Ascending aorta (tissue), 2 donors: ENCODE data around the gene NANOGP8. TPM values are rescaled to one million over a fixed set of nuclear protein-coding genes. Genes with fewer than 3 reads are reported as not detected.
"Not testable (repeated sequence)": the region's sequence is repeated elsewhere in the genome, so short reads cannot be mapped to it uniquely, and the experiment has no call there.

Experiments used
- DNase-seq, 2 donors: peaks; one replicate each; pipeline ENCODE4 v3.0.0-alpha.2; 2019; ENCODE audit warnings: low spot score in 2 of 2
- H3K27ac ChIP-seq, 2 donors: fragments of 200-600 bp; sonication (generic); one replicate each; pipeline ENCODE4 v1.5.1; 2016 to 2017; ENCODE audit warnings: mild to moderate bottlenecking in 1 of 2
- H3K27me3 ChIP-seq: fragments of 200-600 bp; sonication (generic); one replicate; pipeline ENCODE4 v1.5.1; 2017
- H3K36me3 ChIP-seq, 2 donors: fragments of 200-600 bp; sonication (generic); one replicate each; pipeline ENCODE4 v1.5.1; 2016
- H3K4me1 ChIP-seq, 2 donors: fragments of 200-600 bp; sonication (generic); one replicate each; pipeline ENCODE4 v1.5.1; 2016 to 2017; ENCODE audit warnings: mild to moderate bottlenecking in 1 of 2
- H3K4me3 ChIP-seq, 2 donors: fragments of 200-600 bp; sonication (generic); one replicate each; pipeline ENCODE4 v1.5.1; 2016 to 2017; ENCODE audit warnings: mild to moderate bottlenecking in 1 of 2
- H3K9me3 ChIP-seq, 2 donors: fragments of 200-600 bp; sonication (generic); one replicate each; pipeline ENCODE4 v1.5.1; 2016
- intact Hi-C: fragments of 100-400 bp; cut with DNase I; formaldehyde crosslinking; loops from one replicate; pipeline ENCODE4 v1.15.1; 2023
- total RNA-seq: library from RNA; depleted of rRNA; stranded (reverse); fragments of >200 nt; gene quantifications from one replicate; pipeline ENCODE4 v1.1.0, GENCODE V29; 2016
- TF ChIP-seq, protein P1 (sequence below), 3 experiments: fragments of 200-600 bp in 2 of 3; fragments of 450-650 bp in 1 of 3; sonication (generic) in 2 of 3; IDR thresholded peaks; one replicate each; pipeline ENCODE4 v1.5.1; 2016 to 2019; ENCODE audit warnings: antibody characterized with exemption in 3 of 3, mild to moderate bottlenecking in 1 of 3, moderate library complexity in 1 of 3

NANOGP8 gene
- total RNA-seq, 1 donor from 2014 or later: not detected

- TF ChIP-seq, protein P1, sequence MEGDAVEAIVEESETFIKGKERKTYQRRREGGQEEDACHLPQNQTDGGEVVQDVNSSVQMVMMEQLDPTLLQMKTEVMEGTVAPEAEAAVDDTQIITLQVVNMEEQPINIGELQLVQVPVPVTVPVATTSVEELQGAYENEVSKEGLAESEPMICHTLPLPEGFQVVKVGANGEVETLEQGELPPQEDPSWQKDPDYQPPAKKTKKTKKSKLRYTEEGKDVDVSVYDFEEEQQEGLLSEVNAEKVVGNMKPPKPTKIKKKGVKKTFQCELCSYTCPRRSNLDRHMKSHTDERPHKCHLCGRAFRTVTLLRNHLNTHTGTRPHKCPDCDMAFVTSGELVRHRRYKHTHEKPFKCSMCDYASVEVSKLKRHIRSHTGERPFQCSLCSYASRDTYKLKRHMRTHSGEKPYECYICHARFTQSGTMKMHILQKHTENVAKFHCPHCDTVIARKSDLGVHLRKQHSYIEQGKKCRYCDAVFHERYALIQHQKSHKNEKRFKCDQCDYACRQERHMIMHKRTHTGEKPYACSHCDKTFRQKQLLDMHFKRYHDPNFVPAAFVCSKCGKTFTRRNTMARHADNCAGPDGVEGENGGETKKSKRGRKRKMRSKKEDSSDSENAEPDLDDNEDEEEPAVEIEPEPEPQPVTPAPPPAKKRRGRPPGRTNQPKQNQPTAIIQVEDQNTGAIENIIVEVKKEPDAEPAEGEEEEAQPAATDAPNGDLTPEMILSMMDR (IDR thresholded peaks at IDR 0.05): no peak
- no peak for DNase-seq
- Histone ChIP-seq H3K4me3 (no peak overlapping the region), H3K27me3 (no peaks in the 10 kb centered on the region), H3K9me3 (no peaks in the 10 kb centered on the region), H3K4me1 (no peaks in the 10 kb centered on the region), H3K36me3 (no peaks in the 10 kb centered on the region), H3K27ac (no peak overlapping the region)
- intact Hi-C loops: no loop called here
These were observed 7.2 kb upstream of the NANOGP8 start for GRCh38 chr15:35092311-35092710.

- intact Hi-C loops: no loop called here
- Histone ChIP-seq H3K27me3 (no peaks in the 10 kb centered on the region), H3K36me3 (no peaks in the 10 kb centered on the region), H3K4me3 (no peak overlapping the region), H3K9me3 (no peaks in the 10 kb centered on the region), H3K4me1 (no peaks in the 10 kb centered on the region), H3K27ac (no peak overlapping the region)
- DNase-seq: no peak
- TF ChIP-seq, protein P1 (IDR thresholded peaks at IDR 0.05): no peak
These were observed 5.2 kb upstream of the NANOGP8 start for GRCh38 chr15:35090104-35090807.

DNA sequence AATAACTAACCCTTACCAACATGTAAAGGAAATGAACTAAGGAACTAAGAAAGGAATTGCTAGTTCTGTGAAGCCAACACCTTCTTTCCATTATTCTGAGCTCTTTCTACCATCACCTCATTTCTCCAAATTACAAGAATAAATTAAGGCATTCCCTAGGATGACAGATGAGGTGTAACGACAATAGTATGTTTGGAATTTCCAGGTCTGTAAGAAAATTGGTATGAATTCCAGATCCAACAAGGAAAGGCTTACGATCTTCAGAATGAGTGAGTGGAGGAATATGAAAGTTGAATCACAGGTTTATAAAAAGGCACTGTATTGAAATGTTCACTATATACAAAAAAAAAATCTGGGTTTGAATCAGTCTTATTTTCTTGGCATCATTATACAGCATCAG lies 4.5 kb upstream of the NANOGP8 start:
- Histone ChIP-seq H3K36me3 (no peaks in the 10 kb centered on the region), H3K9me3 (no peaks in the 10 kb centered on the region), H3K27ac (no peak overlapping the region), H3K4me3 (no peak overlapping the region), H3K4me1 (no peaks in the 10 kb centered on the region), H3K27me3 (no peaks in the 10 kb centered on the region)
- DNase-seq: no peak
- TF ChIP-seq, protein P1 (IDR thresholded peaks at IDR 0.05): no peak
- intact Hi-C loops: no loop called here

GRCh38 chr15:35088329-35088728 lies 3.2 kb upstream of the NANOGP8 start:
- Histone ChIP-seq H3K36me3 (no peaks in the 10 kb centered on the region), H3K9me3 (no peaks in the 10 kb centered on the region), H3K4me3 (no peak overlapping the region), H3K27ac (no peak overlapping the region), H3K27me3 (no peaks in the 10 kb centered on the region), H3K4me1 (no peaks in the 10 kb centered on the region)
- intact Hi-C loops: no loop called here
- no peak for DNase-seq
- TF ChIP-seq, protein P1 (IDR thresholded peaks at IDR 0.05): no peak

DNA sequence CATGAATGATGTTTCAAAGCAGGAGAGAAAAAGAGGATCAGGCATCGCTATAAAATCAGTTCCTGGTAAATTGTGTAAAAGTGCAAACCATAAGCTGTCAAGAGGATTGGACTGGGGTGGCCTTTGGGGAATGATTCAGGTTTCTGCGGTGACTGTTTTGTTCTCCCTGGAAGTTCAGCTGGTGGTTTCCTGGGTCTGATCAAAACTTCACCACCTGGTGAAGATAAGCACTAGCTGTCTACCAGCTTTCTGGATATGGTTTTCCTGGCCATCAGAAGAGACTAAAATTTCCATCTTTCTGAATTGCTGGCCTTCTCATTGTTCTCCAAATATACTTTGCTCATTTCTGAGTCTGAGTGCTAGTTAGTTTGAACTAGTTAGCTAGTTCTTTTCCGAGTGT lies 2.7 kb upstream of the NANOGP8 start:
- TF ChIP-seq, protein P1 (IDR thresholded peaks at IDR 0.05): no peak
- H3K27ac ChIP-seq: no peak overlapping the region
- intact Hi-C loops: no loop called here
- no peak for DNase-seq
- no peaks in the 10 kb centered on the region for H3K4me1 ChIP-seq
- H3K4me3 ChIP-seq: no peak overlapping the region
- H3K36me3 ChIP-seq: no peaks in the 10 kb centered on the region
- no peaks in the 10 kb centered on the region for H3K27me3 ChIP-seq
- no peaks in the 10 kb centered on the region for H3K9me3 ChIP-seq

DNA sequence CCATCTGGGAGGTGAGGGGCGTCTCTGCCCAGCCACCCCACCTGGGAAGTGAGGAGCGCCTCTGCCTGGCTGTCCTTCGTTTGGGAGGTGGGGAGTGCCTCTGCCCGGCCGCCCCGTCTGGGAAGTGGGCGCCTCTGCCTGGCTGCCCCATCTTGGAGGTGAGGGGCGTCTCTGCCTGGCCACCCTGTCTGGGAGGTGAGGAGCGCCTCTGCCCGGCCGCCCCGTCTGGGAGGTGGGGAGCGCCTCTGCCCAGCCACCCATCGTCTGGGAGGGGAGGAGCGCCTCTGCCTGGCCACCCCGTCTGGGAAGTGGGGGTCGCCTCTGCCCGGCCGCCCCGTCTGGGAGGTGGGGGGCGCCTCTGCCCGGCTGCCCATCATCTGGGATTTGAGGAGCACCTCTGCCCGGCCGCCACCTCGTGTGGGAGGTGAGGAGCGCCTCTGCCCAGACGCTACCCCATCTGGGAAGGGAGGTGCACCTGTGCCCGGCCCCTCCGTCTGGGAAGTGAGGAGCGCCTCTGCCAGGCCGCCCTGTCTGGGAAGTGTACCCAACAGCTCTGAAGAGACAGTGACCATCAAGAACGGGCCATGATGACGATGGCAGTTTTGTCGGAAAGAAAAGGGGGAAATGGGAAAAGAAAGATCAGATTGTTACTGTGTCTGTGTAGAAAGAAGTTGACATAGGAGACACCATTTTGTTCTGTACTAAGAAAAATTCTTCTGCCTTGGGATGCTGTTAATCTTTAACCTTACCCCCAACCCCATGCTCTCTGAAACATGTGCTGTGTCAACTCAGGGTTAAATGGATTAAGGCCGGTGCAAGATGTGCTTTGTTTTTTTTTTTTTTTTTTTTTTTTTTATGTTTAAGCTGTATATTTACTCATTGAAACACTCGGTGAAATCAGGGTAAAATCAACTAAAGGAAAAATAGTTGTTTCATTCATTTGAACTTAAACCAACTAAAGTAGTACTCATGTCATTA lies 2.4 kb downstream of the NANOGP8 start:
- DNase-seq, H3K27me3 ChIP-seq, H3K27ac ChIP-seq, H3K9me3 ChIP-seq, intact Hi-C loops, H3K4me1 ChIP-seq, H3K4me3 ChIP-seq, H3K36me3 ChIP-seq: not testable (repeated sequence)

DNA sequence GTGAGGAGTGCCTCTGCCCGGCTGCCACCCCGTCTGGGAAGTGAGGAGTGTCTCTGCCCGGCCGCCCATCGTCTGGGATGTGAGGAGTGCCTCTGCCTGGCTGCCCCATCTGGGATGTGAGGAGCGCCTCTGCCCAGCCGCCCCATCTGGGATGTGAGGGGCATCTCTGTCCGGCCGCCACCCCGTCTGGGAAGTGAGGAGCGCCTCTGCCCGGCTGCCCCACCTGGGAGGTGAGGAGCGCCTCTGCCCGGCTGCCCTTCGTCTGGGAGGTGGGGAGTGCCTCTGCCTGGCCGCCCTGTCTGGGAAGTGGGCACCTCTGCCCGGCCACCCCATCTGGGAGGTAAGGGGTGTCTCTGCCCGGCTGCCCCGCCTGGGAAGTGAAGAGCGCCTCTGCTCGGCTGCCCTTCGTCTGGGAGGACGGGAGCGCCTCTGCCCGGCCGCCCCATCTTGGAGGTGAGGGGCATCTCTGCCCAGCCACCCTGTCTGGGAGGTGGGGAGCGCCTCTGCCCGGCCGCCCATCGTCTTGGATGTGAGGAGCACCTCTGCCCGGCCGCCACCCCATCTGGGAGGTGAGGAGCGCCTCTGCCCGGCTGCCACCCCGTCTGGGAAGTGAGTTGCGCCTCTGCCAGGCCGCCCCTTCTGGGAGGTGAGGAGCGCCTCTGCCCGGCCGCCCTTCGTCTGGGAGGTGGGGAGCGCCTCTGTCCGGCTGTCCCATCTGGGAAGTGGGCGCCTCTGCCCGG lies 3.3 kb downstream of the NANOGP8 start:
- H3K27ac ChIP-seq, H3K36me3 ChIP-seq, H3K9me3 ChIP-seq, H3K4me3 ChIP-seq, H3K4me1 ChIP-seq, DNase-seq, H3K27me3 ChIP-seq, intact Hi-C loops: not testable (repeated sequence)
